Esophagus squamous epithelium (tissue), 5 donors: ENCODE results near the gene CFAP90. TPM values are rescaled to one million over a fixed set of nuclear protein-coding genes. Genes with fewer than 3 reads are reported as not detected.

Source experiments
- DNase-seq: peaks from one replicate; lab custom pipeline; 2025; lab: John Stamatoyannopoulos, UW
- H3K27ac ChIP-seq, 4 donors: fragments of 200-600 bp; sonication (generic); one replicate each; pipeline ENCODE4 v1.5.1; 2016 to 2019; ENCODE audit warnings: mild to moderate bottlenecking in 1 of 4
- H3K27me3 ChIP-seq, 4 donors: fragments of 200-600 bp; sonication (generic); 1 replicate in 3 of 4; 2 replicates in 1 of 4; pipeline versions ENCODE4 v1.5.1 to v1.6.0; 2017 to 2021; ENCODE audit warnings: antibody characterized with exemption in 1 of 4
- H3K36me3 ChIP-seq, 3 donors: fragments of 200-600 bp; sonication (generic); one replicate each; pipeline ENCODE4 v1.5.1; 2016 to 2019
- H3K4me1 ChIP-seq, 3 donors: fragments of 200-600 bp; sonication (generic); one replicate each; pipeline ENCODE4 v1.5.1; 2017 to 2019
- H3K4me3 ChIP-seq, 4 donors: fragments of 200-600 bp; sonication (generic); 1 replicate in 3 of 4; 2 replicates in 1 of 4; pipeline ENCODE4 v1.5.1; 2016 to 2019; ENCODE audit warnings: mild to moderate bottlenecking in 2 of 4, moderate library complexity in 1 of 4
- H3K9me3 ChIP-seq, 3 donors: fragments of 200-600 bp; sonication (generic); one replicate each; pipeline ENCODE4 v1.5.1; 2016 to 2019
- POLR2A ChIP-seq, 4 donors: fragments of 450-650 bp; IDR thresholded peaks; one replicate each; pipeline ENCODE4 v1.6.1; 2017; ENCODE audit warnings: antibody characterized with exemption in 4 of 4, mild to moderate bottlenecking in 4 of 4, moderate library complexity in 3 of 4
- WGBS, 2 donors: methylation state at CpG; one replicate each; pipeline ENCODE4 v1.1.5; 2018; 5-methylcytosine and 5-hydroxymethylcytosine counted together
- intact Hi-C: fragments of 100-400 bp; cut with DNase I; formaldehyde crosslinking; loops from one replicate; pipeline ENCODE4 v1.15.0; 2022
- total RNA-seq, 4 donors: library from RNA; depleted of rRNA; stranded (reverse); fragments of >200 nt; gene quantifications; one replicate each; pipeline ENCODE4 v1.1.0, GENCODE V29; 2016
- TF ChIP-seq, protein P1 (sequence below), 6 experiments: fragments of 450-650 bp in 4 of 6; fragments of 200-600 bp in 2 of 6; sonication (generic) in 2 of 6; IDR thresholded peaks; one replicate each; pipeline ENCODE4 v1.5.1; 2016 to 2019; ENCODE audit warnings: antibody characterized with exemption in 6 of 6, mild to moderate bottlenecking in 4 of 6, moderate library complexity in 4 of 6
- donor health status: DM: yes; HTN: yes; CAD: no.

Gene CFAP90
- total RNA-seq, 4 donors from 2014 or later, result not detected

DNA sequence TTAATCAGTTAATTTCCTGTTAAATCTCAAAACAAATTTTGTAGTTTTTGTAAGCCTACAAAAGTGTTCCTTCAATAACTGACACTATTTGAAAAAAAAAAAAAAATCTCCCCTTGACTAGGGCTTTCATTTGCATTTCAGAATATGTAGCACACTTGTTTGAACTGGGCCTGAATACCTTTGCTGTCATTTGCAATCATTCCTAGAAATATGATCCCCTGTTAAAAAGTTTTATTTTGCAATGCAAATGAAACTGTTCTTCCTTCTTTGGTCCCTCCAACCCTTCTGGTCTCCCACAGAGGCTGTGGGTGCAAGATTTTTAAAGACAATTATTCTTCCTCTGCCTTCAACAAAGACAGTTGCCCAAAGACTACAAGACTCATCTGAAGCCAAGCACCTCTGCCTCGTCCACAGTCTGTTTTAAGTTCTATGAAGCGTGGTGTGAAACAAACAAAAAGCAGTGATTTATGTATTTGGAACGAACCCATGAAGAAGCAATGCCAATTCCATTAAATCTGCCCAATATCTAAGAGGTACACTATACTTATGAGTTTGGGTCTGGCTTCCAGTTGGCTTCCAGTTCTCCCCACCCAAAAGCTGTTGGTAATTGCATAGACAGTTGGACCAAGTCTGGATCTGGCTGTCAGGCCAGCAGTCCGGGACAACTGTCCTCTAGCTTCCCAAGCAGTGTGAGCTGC is 66.1 kb downstream of the CFAP90 start:
- 33 to 51% methylated on average over 4 of the region's 4 CpGs for WGBS, 2 donors
- H3K4me1 ChIP-seq, result no peaks in the 10 kb centered on the region
- H3K27me3 ChIP-seq, result no peaks in the 10 kb centered on the region
- no peak for DNase-seq
- H3K9me3 ChIP-seq, result no peaks in the 10 kb centered on the region
- no peak overlapping the region for H3K27ac ChIP-seq
- H3K36me3 ChIP-seq, result no peaks in the 10 kb centered on the region
- no peak for TF ChIP-seq POLR2A (IDR thresholded peaks at IDR 0.05)
- TF ChIP-seq, protein P1, sequence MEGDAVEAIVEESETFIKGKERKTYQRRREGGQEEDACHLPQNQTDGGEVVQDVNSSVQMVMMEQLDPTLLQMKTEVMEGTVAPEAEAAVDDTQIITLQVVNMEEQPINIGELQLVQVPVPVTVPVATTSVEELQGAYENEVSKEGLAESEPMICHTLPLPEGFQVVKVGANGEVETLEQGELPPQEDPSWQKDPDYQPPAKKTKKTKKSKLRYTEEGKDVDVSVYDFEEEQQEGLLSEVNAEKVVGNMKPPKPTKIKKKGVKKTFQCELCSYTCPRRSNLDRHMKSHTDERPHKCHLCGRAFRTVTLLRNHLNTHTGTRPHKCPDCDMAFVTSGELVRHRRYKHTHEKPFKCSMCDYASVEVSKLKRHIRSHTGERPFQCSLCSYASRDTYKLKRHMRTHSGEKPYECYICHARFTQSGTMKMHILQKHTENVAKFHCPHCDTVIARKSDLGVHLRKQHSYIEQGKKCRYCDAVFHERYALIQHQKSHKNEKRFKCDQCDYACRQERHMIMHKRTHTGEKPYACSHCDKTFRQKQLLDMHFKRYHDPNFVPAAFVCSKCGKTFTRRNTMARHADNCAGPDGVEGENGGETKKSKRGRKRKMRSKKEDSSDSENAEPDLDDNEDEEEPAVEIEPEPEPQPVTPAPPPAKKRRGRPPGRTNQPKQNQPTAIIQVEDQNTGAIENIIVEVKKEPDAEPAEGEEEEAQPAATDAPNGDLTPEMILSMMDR (IDR thresholded peaks at IDR 0.05), result no peak
- intact Hi-C loops, result no loop called here
- H3K4me3 ChIP-seq, result no peak overlapping the region

DNA sequence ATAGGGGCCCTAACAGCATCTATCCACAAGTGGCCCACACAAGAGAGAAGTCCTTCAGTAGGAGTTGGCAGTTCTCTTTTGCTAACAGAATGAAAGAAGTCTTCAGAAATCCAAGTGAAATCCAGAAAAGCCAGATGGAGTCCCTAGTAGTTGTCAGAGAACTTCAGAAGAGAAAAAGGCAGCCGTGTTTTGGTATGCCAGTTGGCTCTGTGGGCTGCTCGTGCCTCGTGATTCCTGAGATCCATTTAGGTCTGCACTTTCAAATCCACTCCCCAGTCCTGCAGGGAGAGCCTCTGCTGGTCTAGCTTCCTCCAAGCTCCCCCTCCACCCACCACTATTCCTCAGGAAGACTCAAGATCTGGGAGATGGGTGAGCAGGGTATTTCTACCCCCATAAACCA is 69.0 kb downstream of the CFAP90 start:
- no peak for DNase-seq
- H3K36me3 ChIP-seq, result no peaks in the 10 kb centered on the region
- intact Hi-C loops, result no loop called here
- no peaks in the 10 kb centered on the region for H3K27me3 ChIP-seq
- H3K4me1 ChIP-seq, result no peaks in the 10 kb centered on the region
- H3K9me3 ChIP-seq, result no peaks in the 10 kb centered on the region
- H3K27ac ChIP-seq, result no peak overlapping the region
- no peak for TF ChIP-seq POLR2A (IDR thresholded peaks at IDR 0.05)
- TF ChIP-seq, protein P1 (IDR thresholded peaks at IDR 0.05), result no peak
- no peak overlapping the region for H3K4me3 ChIP-seq
- WGBS, 2 donors, result 22 to 48% methylated on average over 2 to 3 of the region's 3 CpGs

Other genes starting within 250 kb of the CFAP90 start
- 10 to 100 TPM in 3 of 4 donors, 1 to 10 TPM in 1; 4.4 to 14.0 (median 11.2) TPM for gene FASTKD3, start 17.9 kb upstream of the CFAP90 start, total RNA-seq
- gene MTRR, start 18.0 kb upstream of the CFAP90 start, total RNA-seq, result 10 to 100 TPM; 12.7 to 33.2 (median 21.0) TPM